ENCODE results near the gene DOCK4.
A peak's percentile ranks its signal among the peaks of the same experiment; 100 is the strongest.

The DOCK4 gene

GRCh38 chr7:112220877-112221434, 14.8 kb upstream of the DOCK4 start:
- DNase-seq, result no peak

GRCh38 chr7:112215787-112216186, 9.6 kb upstream of the DOCK4 start:
- DNase-seq, result no peak

- no peak for DNase-seq
These were observed 8.7 kb upstream of the DOCK4 start for GRCh38 chr7:112214883-112215282.

- no peak for DNase-seq
These were observed 8.1 kb upstream of the DOCK4 start for GRCh38 chr7:112214268-112214667.

- no peak for DNase-seq
These were observed 7.5 kb upstream of the DOCK4 start for GRCh38 chr7:112213735-112214134.

GRCh38 chr7:112212571-112212970, 6.4 kb upstream of the DOCK4 start:
- DNase-seq, result no peak

- DNase-seq, result no peak
These were observed 5.2 kb upstream of the DOCK4 start for GRCh38 chr7:112211348-112211907.

- no peak for DNase-seq
These were observed 1.6 kb upstream of the DOCK4 start for GRCh38 chr7:112207765-112208164.

GRCh38 chr7:112206991-112207592, 893 bp upstream of the DOCK4 start:
- peak in 1 of 2 donors; percentile 21 for DNase-seq

- DNase-seq, result peak; percentile 40 to 42
These were observed 609 bp downstream of the DOCK4 start for GRCh38 chr7:112205343-112206237.

GRCh38 chr7:112204499-112205342, 1.5 kb downstream of the DOCK4 start:
- DNase-seq, result no peak

GRCh38 chr7:112203365-112203739, 2.8 kb downstream of the DOCK4 start:
- DNase-seq, result no peak

GRCh38 chr7:112202816-112203215, 3.4 kb downstream of the DOCK4 start:
- DNase-seq, result peak in 1 of 2 donors; percentile 17

GRCh38 chr7:112201839-112202238, 4.4 kb downstream of the DOCK4 start:
- no peak for DNase-seq

- no peak for DNase-seq
These were observed 4.8 kb downstream of the DOCK4 start for GRCh38 chr7:112201411-112201810.

GRCh38 chr7:112199672-112200071, 6.5 kb downstream of the DOCK4 start:
- no peak for DNase-seq

- no peak for DNase-seq
These were observed 7.1 kb downstream of the DOCK4 start for GRCh38 chr7:112199035-112199655.

GRCh38 chr7:112197322-112197721, 8.9 kb downstream of the DOCK4 start:
- DNase-seq, result no peak

GRCh38 chr7:112195717-112196116, 10.5 kb downstream of the DOCK4 start:
- DNase-seq, result no peak

GRCh38 chr7:112193915-112194502, 12.2 kb downstream of the DOCK4 start:
- DNase-seq, result no peak

GRCh38 chr7:112192236-112193154, 13.7 kb downstream of the DOCK4 start:
- no peak for DNase-seq

Measured in stimulated activated CD4-positive, alpha-beta T cell treated with anti-CD3 and anti-CD28 coated beads, Interleukin-2, amount 100 ng/mL, for 24 hours (primary cell).